Nephron progenitor cell (in vitro differentiated cells): ENCODE results near the gene TARBP1.

Experiments used
- DNase-seq: peaks from one replicate; pipeline ENCODE4 v3.0.0; 2021
- H3K27ac Mint-ChIP-seq: 2 replicates; pipeline ENCODE4 v1.8.0; 2021; ENCODE audit warnings: mild to moderate bottlenecking, moderate library complexity, mixed read lengths
- H3K27me3 Mint-ChIP-seq: 2 replicates; pipeline ENCODE4 v1.8.0; 2021; ENCODE audit warnings: mild to moderate bottlenecking, low read depth, mixed read lengths; ENCODE audit not compliant: poor library complexity
- H3K36me3 Mint-ChIP-seq: 2 replicates; pipeline ENCODE4 v1.8.0; 2021; ENCODE audit warnings: low read depth, mixed read lengths
- H3K4me1 Mint-ChIP-seq: 2 replicates; pipeline ENCODE4 v1.8.0; 2021; ENCODE audit warnings: mixed read lengths
- H3K4me3 Mint-ChIP-seq: 2 replicates; pipeline ENCODE4 v1.8.0; 2021; ENCODE audit warnings: mild to moderate bottlenecking, moderate library complexity, mixed read lengths
- H3K9me3 Mint-ChIP-seq: 2 replicates; pipeline ENCODE4 v1.8.0; 2021; ENCODE audit warnings: mild to moderate bottlenecking, moderate library complexity, mixed read lengths
- TF ChIP-seq, protein P1 (sequence below): fragments of 200-600 bp; sonication (generic); IDR thresholded peaks from 2 replicates; pipeline ENCODE4 v1.5.0; 2021; ENCODE audit warnings: antibody characterized with exemption

The TARBP1 gene

DNA sequence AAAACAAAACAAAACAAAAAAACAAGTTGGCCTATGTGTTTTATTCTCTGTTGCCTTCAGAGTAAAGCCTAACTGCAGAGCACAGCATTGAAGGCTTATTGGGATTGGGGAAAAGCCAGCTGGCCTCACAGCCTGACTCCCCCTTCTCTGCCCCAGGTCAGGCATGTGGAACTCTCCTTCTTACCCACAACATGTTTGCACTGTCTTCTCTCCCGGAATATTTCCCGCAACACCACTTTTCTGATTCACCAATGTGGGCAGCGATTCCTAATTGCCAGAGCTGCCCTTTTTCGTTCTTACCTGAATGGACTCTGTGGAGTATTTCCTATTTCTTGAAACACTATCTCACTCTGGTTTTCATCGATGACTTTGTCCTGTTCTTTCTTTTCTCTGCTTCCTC lies 2.8 kb upstream of the TARBP1 start:
- H3K27ac Mint-ChIP-seq: no peak overlapping the region

DNA sequence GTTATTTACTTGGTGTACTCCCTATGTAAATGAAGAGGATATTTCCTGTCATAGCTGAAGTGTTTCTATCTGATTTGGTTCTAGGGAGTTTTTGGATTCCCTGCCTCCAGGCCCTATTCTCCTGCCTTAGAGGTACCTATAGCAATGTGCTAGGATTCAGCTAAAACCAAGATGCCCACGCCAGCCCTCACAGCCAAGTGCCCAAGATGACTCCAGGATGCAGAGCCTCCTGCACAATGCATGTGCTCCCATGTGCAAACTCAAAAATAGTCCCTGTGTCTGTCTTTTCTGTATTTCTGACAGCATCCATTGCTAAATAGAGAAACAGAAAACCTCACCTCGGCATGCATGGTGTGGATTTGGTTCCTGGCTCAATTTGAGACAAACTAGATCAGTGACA lies 887 bp upstream of the TARBP1 start:
- Mint-ChIP-seq H3K36me3 (peaks cover 6% of the 10 kb centered on the region), H3K4me1 (peaks cover 33% of the 10 kb centered on the region), H3K27ac (no peak overlapping the region), H3K4me3 (no peak overlapping the region), H3K27me3 (peaks cover 38% of the 10 kb centered on the region), H3K9me3 (no peaks in the 10 kb centered on the region)
- TF ChIP-seq, protein P1, sequence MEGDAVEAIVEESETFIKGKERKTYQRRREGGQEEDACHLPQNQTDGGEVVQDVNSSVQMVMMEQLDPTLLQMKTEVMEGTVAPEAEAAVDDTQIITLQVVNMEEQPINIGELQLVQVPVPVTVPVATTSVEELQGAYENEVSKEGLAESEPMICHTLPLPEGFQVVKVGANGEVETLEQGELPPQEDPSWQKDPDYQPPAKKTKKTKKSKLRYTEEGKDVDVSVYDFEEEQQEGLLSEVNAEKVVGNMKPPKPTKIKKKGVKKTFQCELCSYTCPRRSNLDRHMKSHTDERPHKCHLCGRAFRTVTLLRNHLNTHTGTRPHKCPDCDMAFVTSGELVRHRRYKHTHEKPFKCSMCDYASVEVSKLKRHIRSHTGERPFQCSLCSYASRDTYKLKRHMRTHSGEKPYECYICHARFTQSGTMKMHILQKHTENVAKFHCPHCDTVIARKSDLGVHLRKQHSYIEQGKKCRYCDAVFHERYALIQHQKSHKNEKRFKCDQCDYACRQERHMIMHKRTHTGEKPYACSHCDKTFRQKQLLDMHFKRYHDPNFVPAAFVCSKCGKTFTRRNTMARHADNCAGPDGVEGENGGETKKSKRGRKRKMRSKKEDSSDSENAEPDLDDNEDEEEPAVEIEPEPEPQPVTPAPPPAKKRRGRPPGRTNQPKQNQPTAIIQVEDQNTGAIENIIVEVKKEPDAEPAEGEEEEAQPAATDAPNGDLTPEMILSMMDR: no peak
- no peak for DNase-seq

More for the DNA sequence above, 2.8 kb upstream of the TARBP1 start:
- TF ChIP-seq, protein P1: no peak
- peaks cover 42% of the 10 kb centered on the region for H3K27me3 Mint-ChIP-seq
- DNase-seq: no peak
- H3K36me3 Mint-ChIP-seq: no peaks in the 10 kb centered on the region
- no peaks in the 10 kb centered on the region for H3K9me3 Mint-ChIP-seq
- H3K4me3 Mint-ChIP-seq: no peak overlapping the region
- H3K4me1 Mint-ChIP-seq: peaks cover 26% of the 10 kb centered on the region

DNA sequence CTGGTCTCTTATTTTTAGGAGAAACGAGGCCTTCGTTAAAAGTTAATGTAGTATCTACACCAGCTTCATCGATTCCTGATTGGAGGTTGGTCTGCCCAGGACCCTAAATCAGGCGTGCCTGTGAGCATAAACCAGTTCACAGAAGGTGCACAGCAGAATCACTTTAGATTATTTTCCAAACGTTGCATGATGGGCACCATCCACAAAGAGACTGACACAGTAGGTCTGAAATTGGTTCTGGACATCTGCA lies 256 bp upstream of the TARBP1 start:
- no peak for DNase-seq
- H3K27ac Mint-ChIP-seq: no peak overlapping the region
- peaks cover 6% of the 10 kb centered on the region for H3K36me3 Mint-ChIP-seq
- peaks cover 36% of the 10 kb centered on the region for H3K27me3 Mint-ChIP-seq
- no peaks in the 10 kb centered on the region for H3K9me3 Mint-ChIP-seq
- H3K4me3 Mint-ChIP-seq: peak overlapping the region; percentile 79
- TF ChIP-seq, protein P1: no peak
- peaks cover 39% of the 10 kb centered on the region for H3K4me1 Mint-ChIP-seq

DNA sequence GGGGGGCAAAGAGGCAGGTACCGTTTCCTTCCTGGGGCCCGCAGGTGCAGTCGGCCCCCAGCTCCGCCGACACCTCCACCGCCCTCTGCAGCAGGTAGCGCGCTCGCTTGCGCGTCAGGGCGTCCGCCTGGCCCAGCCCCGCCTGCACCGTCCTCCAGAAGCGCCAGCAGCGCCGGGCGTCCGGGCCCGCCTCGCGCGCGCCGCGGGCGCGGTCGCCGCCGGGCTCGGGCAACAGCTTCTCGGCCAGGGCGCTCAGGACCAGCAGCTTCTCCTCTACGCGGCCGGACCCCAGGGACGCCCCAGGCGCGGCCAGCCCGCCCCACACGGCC lies 863 bp downstream of the TARBP1 start:
- Mint-ChIP-seq H3K9me3 (no peaks in the 10 kb centered on the region), H3K4me1 (peaks cover 50% of the 10 kb centered on the region), H3K36me3 (peaks cover 6% of the 10 kb centered on the region), H3K27me3 (peaks cover 25% of the 10 kb centered on the region), H3K4me3 (peak overlapping the region; percentile 88), H3K27ac (no peak overlapping the region)
- no peak for DNase-seq
- TF ChIP-seq, protein P1: no peak

DNA sequence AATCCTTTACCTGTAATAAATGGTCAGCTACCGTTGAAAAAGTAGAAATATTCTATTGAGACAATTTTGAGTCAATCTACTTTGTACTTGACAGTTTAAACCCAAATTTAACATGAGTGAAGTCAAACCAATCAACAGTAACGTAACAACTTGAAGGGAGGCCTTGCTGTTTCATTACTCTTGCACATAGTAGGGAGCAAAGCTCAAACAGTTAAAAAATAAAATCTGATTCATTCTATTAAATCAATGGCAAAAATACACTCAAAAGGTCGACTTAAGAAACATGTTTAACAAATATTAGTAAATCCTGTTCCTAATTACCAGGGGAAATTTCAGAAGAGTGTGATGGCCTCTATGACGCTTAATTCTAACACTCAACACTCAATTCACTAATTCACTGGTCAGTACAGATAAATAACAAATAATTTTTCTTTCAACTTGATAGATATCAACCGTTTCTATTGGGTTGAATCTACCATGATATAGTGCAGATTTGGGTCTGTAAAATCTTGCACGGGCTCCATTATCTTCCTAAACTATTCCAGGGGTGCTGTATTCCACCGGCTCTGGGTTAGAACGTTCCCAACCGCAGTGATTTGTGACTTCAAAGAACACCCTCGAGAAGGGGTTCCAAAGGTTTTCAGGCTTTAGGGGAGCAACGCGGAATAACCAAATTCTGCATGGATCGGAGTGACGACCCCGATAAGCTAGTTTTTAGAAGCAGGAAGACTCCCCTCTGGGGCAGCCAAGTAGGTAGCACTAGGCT lies 1.4 kb downstream of the TARBP1 start:
- no peak overlapping the region for H3K27ac Mint-ChIP-seq

DNA sequence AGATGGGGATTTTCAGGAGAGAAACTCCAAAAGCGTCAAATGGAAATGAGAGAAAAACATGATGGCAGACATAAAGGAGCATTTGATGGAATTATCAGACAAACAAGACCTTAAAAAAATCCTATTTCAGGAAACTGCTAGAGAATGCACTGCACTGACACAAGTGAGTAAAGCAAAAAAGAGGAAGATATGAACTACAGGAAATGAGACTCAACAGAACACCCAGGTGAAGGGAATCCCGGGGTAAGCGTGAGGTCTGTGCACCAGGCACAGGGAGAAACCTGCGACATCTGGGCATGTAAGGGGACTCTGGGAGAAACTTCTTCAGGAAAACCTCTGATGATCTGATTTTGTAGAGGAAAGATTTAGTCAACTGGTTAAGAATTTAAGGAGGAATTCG lies 2.8 kb downstream of the TARBP1 start:
- no peaks in the 10 kb centered on the region for H3K9me3 Mint-ChIP-seq
- H3K4me1 Mint-ChIP-seq: peaks cover 51% of the 10 kb centered on the region
- peaks cover 6% of the 10 kb centered on the region for H3K36me3 Mint-ChIP-seq
- TF ChIP-seq, protein P1: no peak
- H3K27me3 Mint-ChIP-seq: peaks cover 7% of the 10 kb centered on the region
- H3K27ac Mint-ChIP-seq: no peak overlapping the region
- no peak for DNase-seq
- peak overlapping the region; percentile 64 for H3K4me3 Mint-ChIP-seq

More for the DNA sequence above, 1.4 kb downstream of the TARBP1 start:
- H3K36me3 Mint-ChIP-seq: peaks cover 6% of the 10 kb centered on the region
- H3K4me1 Mint-ChIP-seq: peaks cover 55% of the 10 kb centered on the region
- peak overlapping the region; percentile 88 for H3K4me3 Mint-ChIP-seq
- H3K9me3 Mint-ChIP-seq: no peaks in the 10 kb centered on the region
- no peak for DNase-seq
- TF ChIP-seq, protein P1: no peak
- H3K27me3 Mint-ChIP-seq: peaks cover 20% of the 10 kb centered on the region
